K562 (cell line): ENCODE data around the gene TTN. TPM values are rescaled to one million over a fixed set of nuclear protein-coding genes. Genes with fewer than 3 reads are reported as not detected.

Source experiments
- CC2D1A ChIP-seq: fragments of 450-650 bp; IDR thresholded peaks from 2 replicates; pipeline ENCODE4 v1.6.1; 2017; ENCODE audit warnings: mild to moderate bottlenecking
- RBM39 ChIP-seq: fragments of 200-400 bp; formaldehyde crosslinking; optimal IDR thresholded peaks from 2 replicates; pipeline ENCODE3; 2018; ENCODE audit warnings: low read depth, low read length
- ZNF584 ChIP-seq: fragments of 200-800 bp; sonication (Bioruptor generic); IDR thresholded peaks from 2 replicates; pipeline ENCODE4 v1.6.1; 2016; ENCODE audit warnings: low read depth, mild to moderate bottlenecking, missing genetic modification characterization, missing compliant biosample characterization
- ZNF764 ChIP-seq: fragments of 250-450 bp; sonication (Bioruptor Pico); IDR thresholded peaks from 2 replicates; pipeline ENCODE4 v1.4.0; 2020; ENCODE audit warnings: low read depth, mild to moderate bottlenecking, moderate library complexity
- polyA plus RNA-seq, 8 experiments: library from polyadenylated mRNA; depleted of rRNA in 4 of 8; stranded (reverse) in 5 of 8; unstranded in 3 of 8; fragments of >200 nt; fragmentation: Nextera tagmentation in 2 of 8; fragmentation: Illumina TruSeq in 1 of 8; extraction: Ambion mirVana in 2 of 8; extraction: Trizol in 1 of 8; gene quantifications; 2 replicates each; pipeline versions ENCODE4 v1.2.1 to v1.2.3, GENCODE V29; 2011 to 2014; ENCODE audit warnings: inconsistent platforms in 1 of 8, missing spikeins in 1 of 8
- total RNA-seq, 7 experiments: library from RNA; depleted of rRNA in 6 of 7; stranded (reverse); fragments of >200 nt in 6 of 7; fragmentation: Illumina TruSeq in 2 of 7; extraction: Trizol in 2 of 7; gene quantifications; 2 replicates each; pipeline versions ENCODE4 v1.2.1 to v1.2.3, GENCODE V29; 2011 to 2021; ENCODE audit warnings: low replicate concordance in 1 of 7
- TF ChIP-seq, protein P1 (sequence below): sonication (generic); formaldehyde crosslinking; IDR thresholded peaks from 2 replicates; pipeline ENCODE4 v1.8.0; 2023; ENCODE audit warnings: missing genetic modification reagents, mild to moderate bottlenecking, borderline replicate concordance
- TF ChIP-seq, protein P2 (sequence below): fragments of 450-650 bp; IDR thresholded peaks from one replicate; pipeline ENCODE4 v1.6.1; 2018; ENCODE audit warnings: mild to moderate bottlenecking, moderate library complexity; ENCODE audit not compliant: partially characterized antibody
- TF ChIP-seq, protein P3 (sequence below): sonication (generic); formaldehyde crosslinking; IDR thresholded peaks from 2 replicates; pipeline ENCODE4 v1.9.0; 2022; ENCODE audit warnings: mild to moderate bottlenecking, missing genetic modification reagents
- TF ChIP-seq, protein P4 (sequence below): fragments of 450-650 bp; IDR thresholded peaks from 2 replicates; pipeline ENCODE4 v1.6.1; 2017; ENCODE audit warnings: antibody characterized with exemption, mild to moderate bottlenecking
- TF ChIP-seq, protein P5 (sequence below), 2 experiments: fragments of 450-650 bp; conservative IDR thresholded peaks; 2 replicates each; pipeline ENCODE4 v1.6.1; 2017; ENCODE audit warnings: mild to moderate bottlenecking in 2 of 2, moderate library complexity in 2 of 2
- TF ChIP-seq, protein P6 (sequence below), 2 experiments: fragments of 450-650 bp in 1 of 2; sonication (generic) in 1 of 2; formaldehyde crosslinking; conservative IDR thresholded peaks; 2 replicates each; pipeline versions ENCODE4 v1.4.0 to v1.8.1; 2020 to 2022; ENCODE audit warnings: mild to moderate bottlenecking in 1 of 2, missing genetic modification reagents in 1 of 2

TTN gene
- total and polyA plus RNA-seq, 9 of the 15 experiments (the other 6 are each of a cell fraction or from before 2014, with no cell fraction given), result under 0.01 to 0.20 (median 0.04) TPM; not detected in 1

DNA sequence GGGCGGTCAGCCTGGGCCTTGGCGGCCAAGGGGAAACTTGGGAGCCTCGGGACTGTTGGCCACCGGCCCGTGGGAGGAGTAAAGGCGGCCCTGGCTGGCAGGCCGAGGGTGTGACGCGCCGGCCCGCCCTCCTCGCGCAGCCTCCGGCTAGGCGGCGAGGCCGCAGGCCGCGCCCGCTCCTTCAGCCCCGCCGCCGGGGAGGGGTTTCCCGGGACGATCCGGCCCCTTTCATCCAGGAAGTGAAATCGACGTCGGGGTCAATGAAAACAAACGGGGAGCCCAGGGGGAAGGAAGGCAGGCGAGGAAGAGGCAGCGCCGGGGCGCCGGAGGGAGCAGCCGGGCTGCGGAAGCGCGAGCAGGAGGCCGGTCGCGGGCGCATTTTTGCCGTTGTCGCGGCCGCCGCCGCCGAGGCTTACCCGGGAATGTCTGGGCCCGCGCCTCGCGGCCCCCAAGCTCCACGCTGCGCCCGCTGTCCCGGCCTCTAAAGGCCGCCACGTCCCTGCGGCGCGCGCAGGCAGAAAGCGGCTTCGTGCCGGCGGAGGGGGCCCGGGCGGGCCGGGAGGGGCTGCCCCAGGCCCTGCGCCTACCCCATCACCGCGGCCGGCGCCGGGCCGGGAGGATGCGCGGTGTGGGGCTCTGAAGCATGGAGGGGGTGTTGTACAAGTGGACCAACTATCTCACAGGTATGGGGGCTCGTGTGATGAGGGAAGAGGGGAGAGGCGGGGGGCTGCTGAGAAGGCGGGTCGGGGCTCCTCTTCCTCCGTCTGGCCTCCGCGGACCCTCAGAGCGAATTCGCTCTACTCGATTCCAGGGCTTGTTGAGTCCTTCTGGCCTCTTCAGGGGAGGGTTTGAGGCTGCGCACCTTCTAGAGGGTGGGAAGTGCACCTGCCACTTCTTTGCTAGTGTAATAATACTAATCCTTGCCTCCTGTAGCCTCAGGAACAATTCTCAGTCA is 326.7 kb downstream of the TTN start, which contains the start of gene PLEKHA3 (continued):
- TF ChIP-seq RBM39 (no peak), ZNF584 (CRISPR knock-in tag) (no peak), ZNF764 (CRISPR knock-in tag) (no peak), CC2D1A (no peak)
- TF ChIP-seq, protein P1, sequence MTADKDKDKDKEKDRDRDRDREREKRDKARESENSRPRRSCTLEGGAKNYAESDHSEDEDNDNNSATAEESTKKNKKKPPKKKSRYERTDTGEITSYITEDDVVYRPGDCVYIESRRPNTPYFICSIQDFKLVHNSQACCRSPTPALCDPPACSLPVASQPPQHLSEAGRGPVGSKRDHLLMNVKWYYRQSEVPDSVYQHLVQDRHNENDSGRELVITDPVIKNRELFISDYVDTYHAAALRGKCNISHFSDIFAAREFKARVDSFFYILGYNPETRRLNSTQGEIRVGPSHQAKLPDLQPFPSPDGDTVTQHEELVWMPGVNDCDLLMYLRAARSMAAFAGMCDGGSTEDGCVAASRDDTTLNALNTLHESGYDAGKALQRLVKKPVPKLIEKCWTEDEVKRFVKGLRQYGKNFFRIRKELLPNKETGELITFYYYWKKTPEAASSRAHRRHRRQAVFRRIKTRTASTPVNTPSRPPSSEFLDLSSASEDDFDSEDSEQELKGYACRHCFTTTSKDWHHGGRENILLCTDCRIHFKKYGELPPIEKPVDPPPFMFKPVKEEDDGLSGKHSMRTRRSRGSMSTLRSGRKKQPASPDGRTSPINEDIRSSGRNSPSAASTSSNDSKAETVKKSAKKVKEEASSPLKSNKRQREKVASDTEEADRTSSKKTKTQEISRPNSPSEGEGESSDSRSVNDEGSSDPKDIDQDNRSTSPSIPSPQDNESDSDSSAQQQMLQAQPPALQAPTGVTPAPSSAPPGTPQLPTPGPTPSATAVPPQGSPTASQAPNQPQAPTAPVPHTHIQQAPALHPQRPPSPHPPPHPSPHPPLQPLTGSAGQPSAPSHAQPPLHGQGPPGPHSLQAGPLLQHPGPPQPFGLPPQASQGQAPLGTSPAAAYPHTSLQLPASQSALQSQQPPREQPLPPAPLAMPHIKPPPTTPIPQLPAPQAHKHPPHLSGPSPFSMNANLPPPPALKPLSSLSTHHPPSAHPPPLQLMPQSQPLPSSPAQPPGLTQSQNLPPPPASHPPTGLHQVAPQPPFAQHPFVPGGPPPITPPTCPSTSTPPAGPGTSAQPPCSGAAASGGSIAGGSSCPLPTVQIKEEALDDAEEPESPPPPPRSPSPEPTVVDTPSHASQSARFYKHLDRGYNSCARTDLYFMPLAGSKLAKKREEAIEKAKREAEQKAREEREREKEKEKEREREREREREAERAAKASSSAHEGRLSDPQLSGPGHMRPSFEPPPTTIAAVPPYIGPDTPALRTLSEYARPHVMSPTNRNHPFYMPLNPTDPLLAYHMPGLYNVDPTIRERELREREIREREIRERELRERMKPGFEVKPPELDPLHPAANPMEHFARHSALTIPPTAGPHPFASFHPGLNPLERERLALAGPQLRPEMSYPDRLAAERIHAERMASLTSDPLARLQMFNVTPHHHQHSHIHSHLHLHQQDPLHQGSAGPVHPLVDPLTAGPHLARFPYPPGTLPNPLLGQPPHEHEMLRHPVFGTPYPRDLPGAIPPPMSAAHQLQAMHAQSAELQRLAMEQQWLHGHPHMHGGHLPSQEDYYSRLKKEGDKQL (CRISPR knock-in tag), result no peak
- TF ChIP-seq, protein P2, sequence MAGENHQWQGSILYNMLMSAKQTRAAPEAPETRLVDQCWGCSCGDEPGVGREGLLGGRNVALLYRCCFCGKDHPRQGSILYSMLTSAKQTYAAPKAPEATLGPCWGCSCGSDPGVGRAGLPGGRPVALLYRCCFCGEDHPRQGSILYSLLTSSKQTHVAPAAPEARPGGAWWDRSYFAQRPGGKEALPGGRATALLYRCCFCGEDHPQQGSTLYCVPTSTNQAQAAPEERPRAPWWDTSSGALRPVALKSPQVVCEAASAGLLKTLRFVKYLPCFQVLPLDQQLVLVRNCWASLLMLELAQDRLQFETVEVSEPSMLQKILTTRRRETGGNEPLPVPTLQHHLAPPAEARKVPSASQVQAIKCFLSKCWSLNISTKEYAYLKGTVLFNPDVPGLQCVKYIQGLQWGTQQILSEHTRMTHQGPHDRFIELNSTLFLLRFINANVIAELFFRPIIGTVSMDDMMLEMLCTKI, result no peak
- TF ChIP-seq, protein P3, sequence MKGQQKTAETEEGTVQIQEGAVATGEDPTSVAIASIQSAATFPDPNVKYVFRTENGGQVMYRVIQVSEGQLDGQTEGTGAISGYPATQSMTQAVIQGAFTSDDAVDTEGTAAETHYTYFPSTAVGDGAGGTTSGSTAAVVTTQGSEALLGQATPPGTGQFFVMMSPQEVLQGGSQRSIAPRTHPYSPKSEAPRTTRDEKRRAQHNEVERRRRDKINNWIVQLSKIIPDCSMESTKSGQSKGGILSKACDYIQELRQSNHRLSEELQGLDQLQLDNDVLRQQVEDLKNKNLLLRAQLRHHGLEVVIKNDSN (CRISPR knock-in tag), result no peak
- TF ChIP-seq, protein P4, sequence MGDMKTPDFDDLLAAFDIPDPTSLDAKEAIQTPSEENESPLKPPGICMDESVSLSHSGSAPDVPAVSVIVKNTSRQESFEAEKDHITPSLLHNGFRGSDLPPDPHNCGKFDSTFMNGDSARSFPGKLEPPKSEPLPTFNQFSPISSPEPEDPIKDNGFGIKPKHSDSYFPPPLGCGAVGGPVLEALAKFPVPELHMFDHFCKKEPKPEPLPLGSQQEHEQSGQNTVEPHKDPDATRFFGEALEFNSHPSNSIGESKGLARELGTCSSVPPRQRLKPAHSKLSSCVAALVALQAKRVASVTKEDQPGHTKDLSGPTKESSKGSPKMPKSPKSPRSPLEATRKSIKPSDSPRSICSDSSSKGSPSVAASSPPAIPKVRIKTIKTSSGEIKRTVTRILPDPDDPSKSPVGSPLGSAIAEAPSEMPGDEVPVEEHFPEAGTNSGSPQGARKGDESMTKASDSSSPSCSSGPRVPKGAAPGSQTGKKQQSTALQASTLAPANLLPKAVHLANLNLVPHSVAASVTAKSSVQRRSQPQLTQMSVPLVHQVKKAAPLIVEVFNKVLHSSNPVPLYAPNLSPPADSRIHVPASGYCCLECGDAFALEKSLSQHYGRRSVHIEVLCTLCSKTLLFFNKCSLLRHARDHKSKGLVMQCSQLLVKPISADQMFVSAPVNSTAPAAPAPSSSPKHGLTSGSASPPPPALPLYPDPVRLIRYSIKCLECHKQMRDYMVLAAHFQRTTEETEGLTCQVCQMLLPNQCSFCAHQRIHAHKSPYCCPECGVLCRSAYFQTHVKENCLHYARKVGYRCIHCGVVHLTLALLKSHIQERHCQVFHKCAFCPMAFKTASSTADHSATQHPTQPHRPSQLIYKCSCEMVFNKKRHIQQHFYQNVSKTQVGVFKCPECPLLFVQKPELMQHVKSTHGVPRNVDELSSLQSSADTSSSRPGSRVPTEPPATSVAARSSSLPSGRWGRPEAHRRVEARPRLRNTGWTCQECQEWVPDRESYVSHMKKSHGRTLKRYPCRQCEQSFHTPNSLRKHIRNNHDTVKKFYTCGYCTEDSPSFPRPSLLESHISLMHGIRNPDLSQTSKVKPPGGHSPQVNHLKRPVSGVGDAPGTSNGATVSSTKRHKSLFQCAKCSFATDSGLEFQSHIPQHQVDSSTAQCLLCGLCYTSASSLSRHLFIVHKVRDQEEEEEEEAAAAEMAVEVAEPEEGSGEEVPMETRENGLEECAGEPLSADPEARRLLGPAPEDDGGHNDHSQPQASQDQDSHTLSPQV, result 0 out of 2 replicates have a peak, but pooled peaks have one; percentile 50
- TF ChIP-seq, protein P5, sequence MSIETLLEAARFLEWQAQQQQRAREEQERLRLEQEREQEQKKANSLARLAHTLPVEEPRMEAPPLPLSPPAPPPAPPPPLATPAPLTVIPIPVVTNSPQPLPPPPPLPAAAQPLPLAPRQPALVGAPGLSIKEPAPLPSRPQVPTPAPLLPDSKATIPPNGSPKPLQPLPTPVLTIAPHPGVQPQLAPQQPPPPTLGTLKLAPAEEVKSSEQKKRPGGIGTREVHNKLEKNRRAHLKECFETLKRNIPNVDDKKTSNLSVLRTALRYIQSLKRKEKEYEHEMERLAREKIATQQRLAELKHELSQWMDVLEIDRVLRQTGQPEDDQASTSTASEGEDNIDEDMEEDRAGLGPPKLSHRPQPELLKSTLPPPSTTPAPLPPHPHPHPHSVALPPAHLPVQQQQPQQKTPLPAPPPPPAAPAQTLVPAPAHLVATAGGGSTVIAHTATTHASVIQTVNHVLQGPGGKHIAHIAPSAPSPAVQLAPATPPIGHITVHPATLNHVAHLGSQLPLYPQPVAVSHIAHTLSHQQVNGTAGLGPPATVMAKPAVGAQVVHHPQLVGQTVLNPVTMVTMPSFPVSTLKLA (conservative IDR thresholded peaks at IDR 0.05), result peak; percentile 29 to 82; a peak in 3 of 4 replicates
- TF ChIP-seq, protein P6, sequence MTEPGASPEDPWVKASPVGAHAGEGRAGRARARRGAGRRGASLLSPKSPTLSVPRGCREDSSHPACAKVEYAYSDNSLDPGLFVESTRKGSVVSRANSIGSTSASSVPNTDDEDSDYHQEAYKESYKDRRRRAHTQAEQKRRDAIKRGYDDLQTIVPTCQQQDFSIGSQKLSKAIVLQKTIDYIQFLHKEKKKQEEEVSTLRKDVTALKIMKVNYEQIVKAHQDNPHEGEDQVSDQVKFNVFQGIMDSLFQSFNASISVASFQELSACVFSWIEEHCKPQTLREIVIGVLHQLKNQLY (CRISPR knock-in tag; conservative IDR thresholded peaks at IDR 0.05), result no peak
